Ectodermal cell (in vitro differentiated cells): ENCODE data around the gene PRSS37.
"Not testable (repeated sequence)": the region's sequence is repeated elsewhere in the genome, so short reads cannot be mapped to it uniquely, and the experiment has no call there.

Experiments used
- H3K27ac ChIP-seq: 2 replicates; pipeline ENCODE4 v1.7.0; 2013; ENCODE audit warnings: mild to moderate bottlenecking, low read depth, low read length; ENCODE audit not compliant: insufficient read depth, poor library complexity, severe bottlenecking
- H3K27me3 ChIP-seq: 2 replicates; pipeline ENCODE4 v1.7.0; 2013; ENCODE audit warnings: mild to moderate bottlenecking, low read length; ENCODE audit not compliant: insufficient read depth, control insufficient read depth, poor library complexity, severe bottlenecking
- H3K36me3 ChIP-seq: one replicate; pipeline ENCODE4 v1.7.0; 2013; ENCODE audit warnings: low read length; ENCODE audit not compliant: control insufficient read depth, insufficient read depth
- H3K4me1 ChIP-seq: one replicate; pipeline ENCODE4 v1.7.0; 2013; ENCODE audit warnings: low read length; ENCODE audit not compliant: control insufficient read depth, insufficient read depth
- H3K4me3 ChIP-seq: 2 replicates; pipeline ENCODE4 v1.7.0; 2013; ENCODE audit warnings: low read depth, low read length, control low read depth; ENCODE audit not compliant: insufficient read depth
- H3K9me3 ChIP-seq: 2 replicates; pipeline ENCODE4 v1.7.0; 2013; ENCODE audit warnings: mild to moderate bottlenecking, low read length, moderate library complexity; ENCODE audit not compliant: control insufficient read depth
- WGBS, 2 experiments: methylation state at CpG; one replicate each; pipeline ENCODE4 v1.1.7; 2013; ENCODE audit warnings: missing lambda C conversion rate in 2 of 2; 5-methylcytosine and 5-hydroxymethylcytosine counted together

PRSS37 gene

GRCh38 chr7:141864765-141865447 is 23.6 kb upstream of the PRSS37 start:
- no peak overlapping the region for H3K27ac ChIP-seq
- no peaks in the 10 kb centered on the region for H3K4me1 ChIP-seq
- H3K9me3 ChIP-seq, result no peaks in the 10 kb centered on the region
- no peak overlapping the region for H3K4me3 ChIP-seq
- no peaks in the 10 kb centered on the region for H3K27me3 ChIP-seq
- H3K36me3 ChIP-seq, result no peaks in the 10 kb centered on the region
- WGBS, 2 experiments, result 90 to 94% methylated on average over 2 of the region's 2 CpGs

GRCh38 chr7:141860207-141860606 is 18.9 kb upstream of the PRSS37 start:
- Histone ChIP-seq H3K4me3 (no peak overlapping the region), H3K27me3 (no peaks in the 10 kb centered on the region), H3K9me3 (no peaks in the 10 kb centered on the region), H3K36me3 (no peaks in the 10 kb centered on the region), H3K4me1 (no peaks in the 10 kb centered on the region), H3K27ac (no peak overlapping the region)
- WGBS, 2 experiments, result 79 to 91% methylated on average over 2 of the region's 2 CpGs

- Histone ChIP-seq H3K36me3 (no peaks in the 10 kb centered on the region), H3K4me1 (no peaks in the 10 kb centered on the region), H3K27ac (no peak overlapping the region), H3K4me3 (no peak overlapping the region), H3K27me3 (no peaks in the 10 kb centered on the region), H3K9me3 (no peaks in the 10 kb centered on the region)
- WGBS, 2 experiments, result 82 to 94% methylated on average over 5 of the region's 5 CpGs
Observed at GRCh38 chr7:141847996-141848395, 6.7 kb upstream of the PRSS37 start.

GRCh38 chr7:141844256-141844655 is 3.0 kb upstream of the PRSS37 start:
- Histone ChIP-seq H3K9me3 (no peaks in the 10 kb centered on the region), H3K4me3 (no peak overlapping the region), H3K27ac (no peak overlapping the region)

GRCh38 chr7:141842904-141843303 is 1.6 kb upstream of the PRSS37 start:
- H3K9me3 ChIP-seq, result no peaks in the 10 kb centered on the region
- H3K27ac ChIP-seq, result no peak overlapping the region
- no peaks in the 10 kb centered on the region for H3K4me1 ChIP-seq
- no peaks in the 10 kb centered on the region for H3K27me3 ChIP-seq
- no peak overlapping the region for H3K4me3 ChIP-seq
- 93% methylated on average over 1 of the region's 1 CpG; no CpG with 5 or more reads in 1 of the 2 experiments for WGBS, 2 experiments
- no peaks in the 10 kb centered on the region for H3K36me3 ChIP-seq

More at GRCh38 chr7:141844256-141844655, 3.0 kb upstream of the PRSS37 start:
- Histone ChIP-seq H3K36me3 (no peaks in the 10 kb centered on the region), H3K27me3 (no peaks in the 10 kb centered on the region), H3K4me1 (no peaks in the 10 kb centered on the region)

DNA sequence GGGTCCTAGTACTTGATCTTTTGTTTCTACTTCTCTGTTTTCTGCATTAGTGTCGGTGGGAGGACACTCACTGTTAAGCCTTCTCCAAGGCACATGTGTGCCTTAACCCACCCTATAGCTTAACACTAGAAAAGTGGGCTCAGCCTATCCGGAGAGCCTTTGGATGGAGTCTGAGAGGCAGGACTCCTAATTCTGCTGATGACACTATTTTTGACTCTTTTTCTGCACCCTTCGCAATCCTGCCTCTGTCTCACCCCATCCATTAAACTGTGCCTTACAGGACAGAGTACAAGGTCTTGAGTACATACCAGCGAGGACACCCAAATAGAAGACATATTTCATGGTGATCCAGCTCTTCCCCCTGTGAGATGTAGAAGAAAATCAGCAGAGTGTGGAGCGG is 577 bp downstream of the PRSS37 start:
- H3K27ac ChIP-seq, result no peak overlapping the region
- H3K27me3 ChIP-seq, result no peaks in the 10 kb centered on the region
- no peaks in the 10 kb centered on the region for H3K9me3 ChIP-seq
- H3K4me3 ChIP-seq, result no peak overlapping the region
- no peaks in the 10 kb centered on the region for H3K4me1 ChIP-seq
- no peaks in the 10 kb centered on the region for H3K36me3 ChIP-seq
- 94% methylated on average over 5 of the region's 5 CpGs for WGBS, 2 experiments

- H3K36me3 ChIP-seq, result no peaks in the 10 kb centered on the region
- no peaks in the 10 kb centered on the region for H3K4me1 ChIP-seq
- H3K9me3 ChIP-seq, result no peaks in the 10 kb centered on the region
- no peaks in the 10 kb centered on the region for H3K27me3 ChIP-seq
- no peak overlapping the region for H3K27ac ChIP-seq
- WGBS, 2 experiments, result 88 to 94% methylated on average over 2 of the region's 4 CpGs
- no peak overlapping the region for H3K4me3 ChIP-seq
Observed at GRCh38 chr7:141839256-141839655, 2.0 kb downstream of the PRSS37 start.

DNA sequence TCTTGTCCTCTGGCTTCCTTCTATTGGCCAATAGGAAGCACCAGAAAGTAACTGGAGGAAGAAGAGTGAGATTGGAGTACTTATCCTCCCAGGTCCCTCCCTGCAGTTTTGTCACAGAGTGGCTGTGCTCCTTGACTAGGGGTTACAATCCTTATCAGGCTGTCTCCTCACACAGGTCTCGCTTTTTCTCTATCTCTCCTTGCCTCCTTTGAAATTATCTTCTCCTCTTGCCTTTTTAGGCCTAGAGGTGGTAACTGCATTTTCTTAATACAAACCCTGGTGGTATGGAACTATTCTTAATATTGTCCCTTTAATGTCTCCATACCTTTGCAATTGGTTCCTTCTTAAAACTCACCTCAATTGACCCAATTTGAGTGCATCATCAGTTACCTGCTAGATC is 2.7 kb downstream of the PRSS37 start:
- H3K4me1 ChIP-seq, result no peaks in the 10 kb centered on the region
- H3K27ac ChIP-seq, result no peak overlapping the region
- no peaks in the 10 kb centered on the region for H3K9me3 ChIP-seq
- WGBS, 2 experiments, result 78 to 95% methylated on average over 1 of the region's 1 CpG
- no peaks in the 10 kb centered on the region for H3K36me3 ChIP-seq
- no peaks in the 10 kb centered on the region for H3K27me3 ChIP-seq
- H3K4me3 ChIP-seq, result no peak overlapping the region

DNA sequence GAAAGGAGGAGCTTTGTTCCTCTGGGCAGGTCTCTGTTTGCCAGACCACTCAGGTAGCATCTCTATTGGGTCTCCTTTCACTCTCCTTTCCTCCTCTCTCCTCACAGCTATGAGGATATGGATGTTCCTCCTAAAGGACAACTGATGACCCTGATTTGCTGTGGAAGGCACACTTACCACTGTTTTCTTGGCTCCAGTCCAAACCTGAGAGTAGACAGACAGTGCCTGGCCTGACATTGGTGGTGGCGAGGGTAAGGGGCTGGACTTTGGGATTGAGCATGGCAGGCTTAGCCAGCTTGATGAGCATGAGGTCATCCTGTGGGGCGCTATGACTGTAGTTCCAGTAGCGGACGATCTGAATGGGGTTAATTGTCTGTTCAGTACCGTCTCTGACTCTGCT is 3.6 kb downstream of the PRSS37 start:
- H3K4me1 ChIP-seq, result no peaks in the 10 kb centered on the region
- 95% methylated on average over 4 to 5 of the region's 5 CpGs for WGBS, 2 experiments
- no peaks in the 10 kb centered on the region for H3K36me3 ChIP-seq
- H3K27ac ChIP-seq, result no peak overlapping the region
- H3K4me3 ChIP-seq, result no peak overlapping the region
- no peaks in the 10 kb centered on the region for H3K9me3 ChIP-seq
- no peaks in the 10 kb centered on the region for H3K27me3 ChIP-seq

DNA sequence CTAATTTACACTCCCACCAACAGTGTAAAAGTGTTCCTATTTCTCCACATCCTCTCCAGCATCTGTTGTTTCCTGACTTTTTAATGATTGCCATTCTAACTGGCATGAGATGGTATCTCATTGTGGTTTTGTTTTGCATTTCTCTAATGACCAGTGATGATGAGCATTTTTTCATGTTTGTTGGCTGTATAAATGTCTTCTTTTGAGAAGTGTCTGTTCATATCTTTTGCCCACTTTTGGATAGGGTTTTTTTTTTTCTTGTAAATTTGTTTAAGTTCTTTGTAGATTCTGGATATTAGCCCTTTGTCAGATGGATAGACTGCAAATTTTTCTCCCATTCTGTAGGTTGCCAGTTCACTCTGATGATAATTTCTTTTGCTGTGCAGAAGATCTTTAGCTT is 18.9 kb downstream of the PRSS37 start:
- not testable (repeated sequence) for H3K4me1 ChIP-seq, H3K27me3 ChIP-seq, H3K27ac ChIP-seq, H3K9me3 ChIP-seq, H3K4me3 ChIP-seq, H3K36me3 ChIP-seq

DNA sequence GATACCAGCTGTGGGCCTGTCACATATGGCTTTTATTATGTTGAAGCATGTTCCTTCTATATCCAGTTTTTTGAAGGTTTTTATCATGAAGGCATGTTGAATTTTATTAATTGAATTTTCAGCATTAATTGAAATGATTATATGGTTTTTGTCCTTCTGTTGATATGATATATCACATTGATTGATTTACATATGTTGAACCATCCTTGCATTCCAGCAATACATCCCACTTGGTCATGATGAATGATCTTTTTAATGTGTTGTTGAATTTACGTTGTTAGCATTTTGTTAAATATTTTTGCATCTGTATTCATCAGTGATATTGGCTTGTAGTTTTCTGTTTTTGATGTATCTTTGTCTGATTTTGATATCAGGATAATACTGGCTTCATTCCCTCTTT is 21.2 kb downstream of the PRSS37 start:
- Histone ChIP-seq H3K27me3 (no peaks in the 10 kb centered on the region), H3K9me3 (no peaks in the 10 kb centered on the region), H3K4me1 (no peaks in the 10 kb centered on the region), H3K4me3 (no peak overlapping the region), H3K27ac (no peak overlapping the region), H3K36me3 (no peaks in the 10 kb centered on the region)
- WGBS, 2 experiments, result 92 to 95% methylated on average over 1 of the region's 1 CpG
